Measurements from ENCODE around the gene ZCRB1.

DNA sequence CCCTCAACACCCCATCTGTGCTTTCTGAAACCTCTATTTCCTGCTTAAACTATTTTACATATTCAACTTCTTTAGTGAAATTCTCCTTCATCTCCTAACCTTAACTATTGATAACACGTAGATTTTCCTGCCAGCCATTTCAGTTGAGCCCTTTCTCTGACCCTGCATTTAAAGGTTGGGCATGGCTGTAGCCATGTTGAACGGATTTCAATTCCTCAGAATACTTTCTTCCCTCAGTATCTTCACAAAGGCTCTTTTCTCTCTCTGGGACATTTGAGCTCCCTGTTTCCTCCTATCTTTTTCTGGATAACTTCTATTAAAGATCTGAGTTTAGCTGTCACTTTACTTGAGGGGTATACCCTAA is 1.3 kb upstream of the ZCRB1 start:
- no peak for TF ChIP-seq BHLHE40 (IDR thresholded peaks at IDR 0.05; ENCODE audit: low read depth, low read length)
- TF ChIP-seq, protein P1, sequence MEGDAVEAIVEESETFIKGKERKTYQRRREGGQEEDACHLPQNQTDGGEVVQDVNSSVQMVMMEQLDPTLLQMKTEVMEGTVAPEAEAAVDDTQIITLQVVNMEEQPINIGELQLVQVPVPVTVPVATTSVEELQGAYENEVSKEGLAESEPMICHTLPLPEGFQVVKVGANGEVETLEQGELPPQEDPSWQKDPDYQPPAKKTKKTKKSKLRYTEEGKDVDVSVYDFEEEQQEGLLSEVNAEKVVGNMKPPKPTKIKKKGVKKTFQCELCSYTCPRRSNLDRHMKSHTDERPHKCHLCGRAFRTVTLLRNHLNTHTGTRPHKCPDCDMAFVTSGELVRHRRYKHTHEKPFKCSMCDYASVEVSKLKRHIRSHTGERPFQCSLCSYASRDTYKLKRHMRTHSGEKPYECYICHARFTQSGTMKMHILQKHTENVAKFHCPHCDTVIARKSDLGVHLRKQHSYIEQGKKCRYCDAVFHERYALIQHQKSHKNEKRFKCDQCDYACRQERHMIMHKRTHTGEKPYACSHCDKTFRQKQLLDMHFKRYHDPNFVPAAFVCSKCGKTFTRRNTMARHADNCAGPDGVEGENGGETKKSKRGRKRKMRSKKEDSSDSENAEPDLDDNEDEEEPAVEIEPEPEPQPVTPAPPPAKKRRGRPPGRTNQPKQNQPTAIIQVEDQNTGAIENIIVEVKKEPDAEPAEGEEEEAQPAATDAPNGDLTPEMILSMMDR (conservative IDR thresholded peaks at IDR 0.05; ENCODE audit: low read depth, low read length) = no peak
- no peak for TF ChIP-seq POLR2A (IDR thresholded peaks at IDR 0.05; ENCODE audit: low read depth, low read length)
- TF ChIP-seq RCOR1 (IDR thresholded peaks at IDR 0.05; ENCODE audit: insufficient replicate concordance, low read length) = no peak
- TF ChIP-seq MAZ (IDR thresholded peaks at IDR 0.05; ENCODE audit: borderline replicate concordance, low read depth, low read length) = no peak
- TF ChIP-seq, protein P2, sequence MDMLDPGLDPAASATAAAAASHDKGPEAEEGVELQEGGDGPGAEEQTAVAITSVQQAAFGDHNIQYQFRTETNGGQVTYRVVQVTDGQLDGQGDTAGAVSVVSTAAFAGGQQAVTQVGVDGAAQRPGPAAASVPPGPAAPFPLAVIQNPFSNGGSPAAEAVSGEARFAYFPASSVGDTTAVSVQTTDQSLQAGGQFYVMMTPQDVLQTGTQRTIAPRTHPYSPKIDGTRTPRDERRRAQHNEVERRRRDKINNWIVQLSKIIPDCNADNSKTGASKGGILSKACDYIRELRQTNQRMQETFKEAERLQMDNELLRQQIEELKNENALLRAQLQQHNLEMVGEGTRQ (IDR thresholded peaks at IDR 0.05; ENCODE audit: low read depth, low read length) = no peak
- TF ChIP-seq MAFK (IDR thresholded peaks at IDR 0.05; ENCODE audit: low read depth, low read length) = no peak
- TF ChIP-seq RAD21 (IDR thresholded peaks at IDR 0.05; ENCODE audit: low read length) = no peak
- TF ChIP-seq CHD1 (IDR thresholded peaks at IDR 0.05; ENCODE audit: low read depth, low read length) = no peak
- no peak for TF ChIP-seq SMC3 (IDR thresholded peaks at IDR 0.05; ENCODE audit: low read depth, low read length)
- no peak for TF ChIP-seq CEBPB (IDR thresholded peaks at IDR 0.05; ENCODE audit: low read depth, low read length)

Measured in IMR-90 (cell line).